A549 (cell line): ENCODE measurements around the gene CDH4. TPM values are rescaled to one million over a fixed set of nuclear protein-coding genes. Genes with fewer than 3 reads are reported as not detected.

Source experiments
- ATAC-seq, 2 experiments: fragments of 200-7000 bp in 1 of 2; fragments of >200 bp in 1 of 2; cut with Nextera tagmentation in 1 of 2; cut with Tn5 transposase in 1 of 2; 3 replicates each; pipeline versions ENCODE4 v1.8.0 to v1.9.1; 2018 to 2020; ENCODE audit warnings: mild to moderate bottlenecking in 1 of 2, moderate library complexity in 1 of 2
- CTCF ChIA-PET: fragments of 300-600 bp; sonication (Branson Sonifier 250); formaldehyde crosslinking; extraction: SDS; loops from one replicate; lab custom pipeline; 2021; ENCODE audit warnings: antibody characterized with exemption, inconsistent platforms; lab: Yijun Ruan, JAX
- POLR2A ChIA-PET: fragments of 350-600 bp; formaldehyde crosslinking; extraction: SDS; loops from one replicate; lab custom pipeline; 2021; ENCODE audit warnings: antibody characterized with exemption, inconsistent platforms; lab: Yijun Ruan, JAX
- DNase-seq, 2 experiments: peaks; one replicate each; pipeline versions ENCODE4 v3.0.0 to v3.0.0-alpha.2; 2011 to 2016; ENCODE audit warnings: low read depth in 1 of 2, low spot score in 1 of 2
- FAIRE-seq: peaks from 2 replicates; lab custom pipeline; 2011; peaks lifted over from hg19 to GRCh38; lab: Jason Lieb, UNC
- H3K27ac ChIP-seq, 2 experiments: fragments of >200 bp; sonication (Bioruptor Twin); formaldehyde crosslinking; 3 replicates each; pipeline ENCODE4 v1.5.1; 2016 to 2017
- H3K4me1 ChIP-seq: fragments of >200 bp; sonication (Bioruptor Twin); formaldehyde crosslinking; 3 replicates; pipeline ENCODE4 v1.6.1; 2016
- H3K4me2 ChIP-seq: fragments of >200 bp; sonication (Bioruptor Twin); formaldehyde crosslinking; 3 replicates; pipeline ENCODE4 v1.6.1; 2016
- H3K4me3 ChIP-seq: fragments of >200 bp; sonication (Bioruptor Twin); formaldehyde crosslinking; 3 replicates; pipeline ENCODE4 v1.5.1; 2016
- H3K9me3 ChIP-seq: fragments of >200 bp; sonication (Bioruptor Twin); formaldehyde crosslinking; 3 replicates; pipeline ENCODE4 v1.6.1; 2016
- ATOH8 ChIP-seq: fragments of 250-450 bp; sonication (Bioruptor Pico); IDR thresholded peaks from 2 replicates; pipeline ENCODE4 v1.5.0; 2020; ENCODE audit warnings: low read depth, mild to moderate bottlenecking, moderate library complexity
- BHLHE40 ChIP-seq: IDR thresholded peaks from 2 replicates; pipeline ENCODE4 v1.6.1; 2012; ENCODE audit warnings: low read depth, low read length, inconsistent platforms
- CHD4 ChIP-seq: fragments of 200-600 bp; sonication (generic); IDR thresholded peaks from 2 replicates; pipeline ENCODE4 v1.6.1; 2016; ENCODE audit warnings: antibody characterized with exemption, mild to moderate bottlenecking, borderline replicate concordance
- ESRRA ChIP-seq: fragments of 150-350 bp; IDR thresholded peaks from 2 replicates; pipeline ENCODE4 v1.6.1; 2014; ENCODE audit warnings: mild to moderate bottlenecking, low read length, borderline replicate concordance
- FOSB ChIP-seq: fragments of 250-450 bp; sonication (Bioruptor Pico); IDR thresholded peaks from 2 replicates; pipeline ENCODE4 v1.5.0; 2020; ENCODE audit warnings: mild to moderate bottlenecking, moderate library complexity
- FOSL2 ChIP-seq, 2 experiments: fragments of 450-650 bp in 1 of 2; fragments of >200 bp in 1 of 2; sonication (Bioruptor Twin) in 1 of 2; formaldehyde crosslinking; IDR thresholded peaks; 2 replicates each; pipeline versions ENCODE4 v1.5.0 to v1.6.1; 2016 to 2020; ENCODE audit warnings: mild to moderate bottlenecking in 1 of 2, moderate library complexity in 1 of 2
- GATA3 ChIP-seq: IDR thresholded peaks from 2 replicates; pipeline ENCODE4 v1.6.1; 2012; ENCODE audit warnings: borderline replicate concordance
- HEYL ChIP-seq: fragments of 250-450 bp; sonication (Bioruptor Pico); IDR thresholded peaks from 2 replicates; pipeline ENCODE4 v1.8.0; 2021; ENCODE audit warnings: mild to moderate bottlenecking, moderate library complexity
- HMGXB4 ChIP-seq: fragments of 250-450 bp; sonication (Bioruptor Pico); IDR thresholded peaks from 2 replicates; pipeline ENCODE4 v1.5.0; 2021; ENCODE audit warnings: mild to moderate bottlenecking, moderate library complexity, borderline replicate concordance
- HOXB13 ChIP-seq: fragments of 250-450 bp; sonication (Bioruptor Pico); IDR thresholded peaks from 2 replicates; pipeline ENCODE4 v1.5.0; 2020; ENCODE audit warnings: low read depth, mild to moderate bottlenecking, moderate library complexity
- JUN ChIP-seq, 2 experiments: fragments of >200 bp; sonication (Bioruptor Twin); formaldehyde crosslinking; IDR thresholded peaks; 2 replicates in 1 of 2; 3 replicates in 1 of 2; pipeline ENCODE4 v1.6.1; 2016 to 2017
- JUNB ChIP-seq: fragments of >200 bp; sonication (Bioruptor Twin); formaldehyde crosslinking; IDR thresholded peaks from 2 replicates; pipeline ENCODE4 v1.6.1; 2016
- MAZ ChIP-seq: fragments of 150-350 bp; IDR thresholded peaks from 2 replicates; pipeline ENCODE4 v1.6.1; 2014; ENCODE audit warnings: antibody characterized with exemption, low read depth, low read length, borderline replicate concordance
- MYC ChIP-seq: IDR thresholded peaks from 2 replicates; pipeline ENCODE4 v1.6.1; 2012; ENCODE audit warnings: mild to moderate bottlenecking, inconsistent platforms, low read length, improper control_type of control experiment, borderline replicate concordance
- NFE2L2 ChIP-seq: fragments of 150-350 bp; conservative IDR thresholded peaks from 2 replicates; pipeline ENCODE4 v1.6.1; 2014; ENCODE audit warnings: low read length
- NR3C1 ChIP-seq: fragments of >200 bp; sonication (Bioruptor Twin); formaldehyde crosslinking; IDR thresholded peaks from 3 replicates; pipeline ENCODE4 v1.6.1; 2017
- PHF8 ChIP-seq: fragments of 200-600 bp; sonication (generic); IDR thresholded peaks from 2 replicates; pipeline ENCODE4 v1.6.1; 2016; ENCODE audit warnings: low read depth, mild to moderate bottlenecking, antibody characterized with exemption, moderate library complexity, borderline replicate concordance
- RAD21 ChIP-seq, 2 experiments: fragments of >200 bp in 1 of 2; sonication (Bioruptor Twin) in 1 of 2; formaldehyde crosslinking in 1 of 2; IDR thresholded peaks in 1 of 2; conservative IDR thresholded peaks in 1 of 2; 2 replicates in 1 of 2; 3 replicates in 1 of 2; pipeline ENCODE4 v1.6.1; 2012 to 2018; ENCODE audit warnings: inconsistent platforms in 1 of 2
- REST ChIP-seq: fragments of 200-600 bp; sonication (generic); IDR thresholded peaks from 2 replicates; pipeline ENCODE4 v1.6.1; 2016; ENCODE audit warnings: antibody characterized with exemption, mild to moderate bottlenecking, moderate library complexity
- SREBF2 ChIP-seq: fragments of 450-650 bp; IDR thresholded peaks from 2 replicates; pipeline ENCODE4 v1.6.1; 2014; ENCODE audit warnings: mild to moderate bottlenecking, moderate library complexity
- TFCP2L1 ChIP-seq: fragments of 250-450 bp; sonication (Bioruptor Pico); IDR thresholded peaks from 2 replicates; pipeline ENCODE4 v1.5.0; 2021; ENCODE audit warnings: mild to moderate bottlenecking
- ZC3H11A ChIP-seq: fragments of 450-650 bp; IDR thresholded peaks from 2 replicates; pipeline ENCODE4 v1.6.1; 2014; ENCODE audit warnings: antibody characterized with exemption, mild to moderate bottlenecking
- ZNF302 ChIP-seq: fragments of 250-450 bp; sonication (Bioruptor Pico); IDR thresholded peaks from 2 replicates; pipeline ENCODE4 v1.9.0; 2021; ENCODE audit warnings: inconsistent platforms, mild to moderate bottlenecking, moderate library complexity
- WGBS: methylation state at CpG from one replicate; pipeline ENCODE4 v1.1.6; 2017; ENCODE audit errors: missing lambda C conversion rate; 5-methylcytosine and 5-hydroxymethylcytosine counted together
- polyA plus RNA-seq, 4 experiments: library from polyadenylated mRNA; depleted of rRNA in 3 of 4; stranded (reverse); fragments of >200 nt; fragmentation: RNase III in 1 of 4; extraction: RNeasy Plus Mini Kit Qiagen cat#74134 plus additional on column Dnase treatment in 1 of 4; gene quantifications; 2 replicates in 3 of 4; 3 replicates in 1 of 4; pipeline ENCODE4 v1.2.3, GENCODE V29; 2011 to 2017
- TF ChIP-seq, protein P1 (sequence below): IDR thresholded peaks from 2 replicates; pipeline ENCODE4 v1.6.1; 2012; ENCODE audit warnings: low read depth, borderline replicate concordance
- TF ChIP-seq, protein P2 (sequence below): fragments of >200 bp; sonication (Bioruptor Twin); formaldehyde crosslinking; IDR thresholded peaks from 3 replicates; pipeline ENCODE4 v1.5.1; 2016

The CDH4 gene
- polyA plus RNA-seq, 2 of the 4 experiments (the other 2 are of a cell fraction): 3.4 to 10.3 TPM

- no peak for DNase-seq
- WGBS: 78% methylated on average over 4 of the region's 49 CpGs
- Histone ChIP-seq H3K4me3 (no peak overlapping the region), H3K4me2 (no peak overlapping the region), H3K4me1 (no peaks in the 10 kb centered on the region), H3K27ac (no peak overlapping the region), H3K9me3 (no peaks in the 10 kb centered on the region)
- peak in 1 of 2 experiments; percentile 37; a peak in 3 of 6 replicates for ATAC-seq
- POLR2A ChIA-PET: no interaction called here
- no peak for FAIRE-seq
- CTCF ChIA-PET: no interaction called here
- TF ChIP-seq REST (no peak), RAD21 (conservative IDR thresholded peaks at IDR 0.05 in 1 of 2, IDR thresholded peaks at IDR 0.05 in 1 of 2) (no peak), TFCP2L1 (CRISPR knock-in tag) (no peak), HOXB13 (CRISPR knock-in tag) (no peak), JUNB (no peak), PHF8 (no peak), MAZ (no peak), ATOH8 (no peak), NR3C1 (no peak), GATA3 (no peak), FOSL2 (IDR thresholded peaks at IDR 0.05) (no peak), FOSL2 (CRISPR knock-in tag; IDR thresholded peaks at IDR 0.05) (no peak), MYC (no peak), CHD4 (no peak), BHLHE40 (no peak), JUN (IDR thresholded peaks at IDR 0.05) (no peak), ZC3H11A (no peak), HEYL (CRISPR knock-in tag) (no peak)
- TF ChIP-seq, protein P1, sequence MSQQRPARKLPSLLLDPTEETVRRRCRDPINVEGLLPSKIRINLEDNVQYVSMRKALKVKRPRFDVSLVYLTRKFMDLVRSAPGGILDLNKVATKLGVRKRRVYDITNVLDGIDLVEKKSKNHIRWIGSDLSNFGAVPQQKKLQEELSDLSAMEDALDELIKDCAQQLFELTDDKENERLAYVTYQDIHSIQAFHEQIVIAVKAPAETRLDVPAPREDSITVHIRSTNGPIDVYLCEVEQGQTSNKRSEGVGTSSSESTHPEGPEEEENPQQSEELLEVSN: no peak
Measured at GRCh38 chr20:61965606-61966491, 713.8 kb downstream of the CDH4 start.

DNA sequence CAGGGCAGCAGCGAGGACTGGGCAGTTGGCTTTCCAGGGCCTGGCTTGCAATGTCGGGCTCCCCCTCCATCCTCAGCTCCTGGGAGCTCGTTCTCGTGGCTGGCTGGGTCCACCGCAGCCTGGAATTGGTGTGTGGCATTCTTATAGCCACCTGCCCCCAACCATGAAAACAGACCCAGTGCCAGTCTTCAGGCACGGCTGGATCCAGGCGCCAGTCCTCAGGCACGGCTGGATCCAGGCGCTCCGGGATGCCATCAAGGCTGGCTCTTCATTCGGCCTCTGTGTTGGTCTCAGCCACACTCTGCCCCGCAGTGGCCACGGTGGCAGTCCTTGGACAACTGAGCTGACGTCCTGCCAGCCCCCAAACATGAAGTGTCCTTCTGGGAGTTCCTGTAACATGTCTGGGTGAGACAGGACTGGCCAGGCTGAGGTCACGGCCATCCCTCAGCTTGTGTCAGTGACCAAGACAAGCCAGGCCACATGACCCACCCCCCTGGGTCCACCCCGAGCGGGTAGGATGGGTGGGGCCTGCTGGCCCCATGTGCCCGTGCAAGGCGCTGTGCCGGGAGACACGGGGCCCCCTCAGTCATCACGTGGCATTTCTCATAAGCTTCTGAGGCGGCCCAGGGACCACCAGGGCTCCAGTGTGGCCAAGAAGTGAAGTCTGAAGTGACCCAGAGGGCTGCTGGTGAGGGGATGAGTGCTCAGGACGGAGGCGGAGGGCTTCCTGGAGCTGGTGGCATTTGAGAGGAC is 714.6 kb downstream of the CDH4 start:
- peak; percentile 3 to 11; a peak in 2 of 6 replicates for ATAC-seq
- H3K4me1 ChIP-seq: no peaks in the 10 kb centered on the region

More for the DNA sequence above, 714.6 kb downstream of the CDH4 start:
- TF ChIP-seq CHD4 (no peak), ZNF302 (no peak), ESRRA (no peak), HMGXB4 (CRISPR knock-in tag) (no peak), FOSB (CRISPR knock-in tag) (no peak), NFE2L2 (no peak), SREBF2 (no peak)
- TF ChIP-seq, protein P2, sequence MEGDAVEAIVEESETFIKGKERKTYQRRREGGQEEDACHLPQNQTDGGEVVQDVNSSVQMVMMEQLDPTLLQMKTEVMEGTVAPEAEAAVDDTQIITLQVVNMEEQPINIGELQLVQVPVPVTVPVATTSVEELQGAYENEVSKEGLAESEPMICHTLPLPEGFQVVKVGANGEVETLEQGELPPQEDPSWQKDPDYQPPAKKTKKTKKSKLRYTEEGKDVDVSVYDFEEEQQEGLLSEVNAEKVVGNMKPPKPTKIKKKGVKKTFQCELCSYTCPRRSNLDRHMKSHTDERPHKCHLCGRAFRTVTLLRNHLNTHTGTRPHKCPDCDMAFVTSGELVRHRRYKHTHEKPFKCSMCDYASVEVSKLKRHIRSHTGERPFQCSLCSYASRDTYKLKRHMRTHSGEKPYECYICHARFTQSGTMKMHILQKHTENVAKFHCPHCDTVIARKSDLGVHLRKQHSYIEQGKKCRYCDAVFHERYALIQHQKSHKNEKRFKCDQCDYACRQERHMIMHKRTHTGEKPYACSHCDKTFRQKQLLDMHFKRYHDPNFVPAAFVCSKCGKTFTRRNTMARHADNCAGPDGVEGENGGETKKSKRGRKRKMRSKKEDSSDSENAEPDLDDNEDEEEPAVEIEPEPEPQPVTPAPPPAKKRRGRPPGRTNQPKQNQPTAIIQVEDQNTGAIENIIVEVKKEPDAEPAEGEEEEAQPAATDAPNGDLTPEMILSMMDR: no peak
- H3K27ac ChIP-seq: no peak overlapping the region
- no peak overlapping the region for H3K4me2 ChIP-seq
- H3K9me3 ChIP-seq: no peaks in the 10 kb centered on the region
- FAIRE-seq (no peak), DNase-seq (no peak)
- CTCF ChIA-PET: no interaction called here
- POLR2A ChIA-PET: no interaction called here
- WGBS: 70% methylated on average over 19 of the region's 25 CpGs
- no peak overlapping the region for H3K4me3 ChIP-seq
